GM12878 (cell line): ENCODE results near the gene LOXL3. TPM values are rescaled to one million over a fixed set of nuclear protein-coding genes. Genes with fewer than 3 reads are reported as not detected.

ENCODE experiments used
- ATAC-seq: fragments of 200-7000 bp; cut with Tn5 transposase; 3 replicates; pipeline ENCODE4 v1.9.1; 2020; ENCODE audit warnings: mild to moderate bottlenecking, moderate library complexity
- BruUV-seq: library from RNA; stranded (reverse); fragments of 400-500 nt; replicated peaks from 2 replicates; lab custom pipeline; 2021; lab: Mats Ljungman, UMichigan
- CTCF ChIA-PET: fragments of 300-600 bp; sonication (Branson Sonifier 250); formaldehyde crosslinking; extraction: SDS; loops from one replicate; lab custom pipeline; 2021; ENCODE audit warnings: inconsistent platforms; lab: Yijun Ruan, JAX
- POLR2A ChIA-PET: fragments of 350-600 bp; formaldehyde crosslinking; extraction: SDS; loops from one replicate; lab custom pipeline; 2021; ENCODE audit warnings: inconsistent platforms; lab: Charles Lee
- RAD21 ChIA-PET: fragments of 300-600 bp; sonication (Branson Sonifier 250); formaldehyde crosslinking; loops from one replicate; lab custom pipeline; 2023; ENCODE audit warnings: antibody characterized with exemption; ENCODE audit not compliant: unreplicated experiment; lab: Charles Lee
- SMC1A ChIA-PET: fragments of 300-600 bp; sonication (Branson Sonifier 250); formaldehyde crosslinking; loops from one replicate; lab custom pipeline; 2023; ENCODE audit not compliant: unreplicated experiment, uncharacterized antibody; lab: Charles Lee
- DNase-seq: peaks from one replicate; pipeline ENCODE4 v3.0.0-alpha.2; 2011; ENCODE audit warnings: low read depth, low spot score
- FAIRE-seq: peaks from 3 replicates; lab custom pipeline; 2011; peaks lifted over from hg19 to GRCh38; lab: Jason Lieb, UNC
- H2AFZ ChIP-seq: 2 replicates; pipeline ENCODE4 v1.6.0; 2011; ENCODE audit warnings: low read depth, low read length, control low read depth; ENCODE audit not compliant: control insufficient read depth
- H3K27ac ChIP-seq: 2 replicates; pipeline ENCODE4 v1.5.1; 2011; ENCODE audit warnings: control low read depth; ENCODE audit not compliant: control insufficient read depth, insufficient read depth
- H3K27me3 ChIP-seq, 2 experiments: replicated peaks in 1 of 2; 2 replicates each; pipeline versions ENCODE4 v1.6.0 to v1.6.1; 2011; ENCODE audit warnings: low read length in 1 of 2; ENCODE audit not compliant: control insufficient read depth in 2 of 2, insufficient read depth in 2 of 2
- H3K36me3 ChIP-seq, 2 experiments: 2 replicates each; pipeline ENCODE4 v1.5.1; 2011; ENCODE audit warnings: low read length in 1 of 2; ENCODE audit not compliant: control insufficient read depth in 2 of 2, insufficient read depth in 2 of 2
- H3K4me1 ChIP-seq: 2 replicates; pipeline ENCODE4 v1.6.1; 2011; ENCODE audit warnings: mild to moderate bottlenecking, low read length, moderate library complexity, mixed read lengths; ENCODE audit not compliant: control insufficient read depth, insufficient read depth
- H3K4me2 ChIP-seq: 2 replicates; pipeline ENCODE4 v1.6.0; 2011; ENCODE audit warnings: control low read depth; ENCODE audit not compliant: control insufficient read depth, insufficient read depth
- H3K4me3 ChIP-seq: fragments of 200-600 bp; sonication (generic); 2 replicates; pipeline ENCODE4 v1.5.1; 2016
- H3K79me2 ChIP-seq: 2 replicates; pipeline ENCODE4 v1.6.0; 2011; ENCODE audit warnings: low read length; ENCODE audit not compliant: control insufficient read depth, insufficient read depth
- H3K9ac ChIP-seq: 2 replicates; pipeline ENCODE4 v1.8.0; 2011; ENCODE audit warnings: low read length, control low read depth, mixed read lengths; ENCODE audit not compliant: control insufficient read depth, insufficient read depth
- H3K9me3 ChIP-seq: replicated peaks from 3 replicates; pipeline ENCODE4 v1.5.1; 2011; ENCODE audit warnings: mild to moderate bottlenecking, low read length; ENCODE audit not compliant: control insufficient read depth, insufficient read depth
- H4K20me1 ChIP-seq: 2 replicates; pipeline ENCODE4 v1.6.0; 2011; ENCODE audit not compliant: control insufficient read depth, insufficient read depth
- CHD4 ChIP-seq: fragments of 200-600 bp; sonication (generic); IDR thresholded peaks from 2 replicates; pipeline ENCODE4 v1.6.1; 2016; ENCODE audit warnings: mild to moderate bottlenecking
- RAD51 ChIP-seq: fragments of 450-650 bp; IDR thresholded peaks from 2 replicates; pipeline ENCODE4 v1.6.1; 2016; ENCODE audit warnings: moderate library complexity, mild to moderate bottlenecking, inconsistent platforms
- WGBS: methylation state at CpG from one replicate; pipeline ENCODE4 v1.1.6; 2016; ENCODE audit warnings: low lambda C conversion rate; ENCODE audit not compliant: insufficient replicate concordance, insufficient coverage; ENCODE audit errors: missing lambda C conversion rate; 5-methylcytosine and 5-hydroxymethylcytosine counted together
- in situ Hi-C: fragments of 300-500 bp; cut with MboI; formaldehyde crosslinking; loops from 9 replicates; pipeline ENCODE4 v1.14.3; 2018; ENCODE audit warnings: mixed read lengths
- intact Hi-C: fragments of 100-400 bp; cut with micrococcal nuclease; formaldehyde crosslinking; loops from one replicate; pipeline ENCODE4 v1.14.2; 2022; ENCODE audit not compliant: unreplicated experiment
- polyA plus RNA-seq, 11 experiments: library from polyadenylated mRNA; depleted of rRNA in 4 of 11; unstranded in 6 of 11; stranded (reverse) in 5 of 11; fragments of >200 nt; fragmentation: Nextera tagmentation in 4 of 11; fragmentation: Illumina TruSeq in 1 of 11; extraction: Ambion mirVana in 4 of 11; extraction: Trizol in 1 of 11; gene quantifications; 1 replicate in 1 of 11; 2 replicates in 10 of 11; pipeline versions ENCODE4 v1.2.1 to v1.2.3, GENCODE V29; 2011 to 2016; ENCODE audit warnings: inconsistent platforms in 2 of 11, missing spikeins in 2 of 11, low read depth in 1 of 11
- total RNA-seq, 4 experiments: library from RNA; depleted of rRNA in 3 of 4; stranded (reverse); fragments of >200 nt in 3 of 4; fragmentation: Illumina TruSeq in 1 of 4; extraction: Trizol in 1 of 4; gene quantifications; 2 replicates each; pipeline versions ENCODE4 v1.2.1 to v1.2.3, GENCODE V29; 2013 to 2021
- TF ChIP-seq, protein P1 (sequence below): fragments of 450-650 bp; IDR thresholded peaks from 2 replicates; pipeline ENCODE4 v1.6.1; 2016; ENCODE audit warnings: mild to moderate bottlenecking
- TF ChIP-seq, protein P2 (sequence below): IDR thresholded peaks from 2 replicates; pipeline ENCODE4 v1.6.1; 2011; ENCODE audit warnings: borderline replicate concordance, low read depth, mild to moderate bottlenecking, moderate library complexity, mixed read lengths, low read length; ENCODE audit not compliant: insufficient read depth; ENCODE audit errors: extremely low read length

LOXL3 gene
- total and polyA plus RNA-seq, 10 of the 15 experiments (the other 5 are each of a cell fraction or from before 2014, with no cell fraction given), result 6.2 to 40.9 (median 23.3) TPM

DNA sequence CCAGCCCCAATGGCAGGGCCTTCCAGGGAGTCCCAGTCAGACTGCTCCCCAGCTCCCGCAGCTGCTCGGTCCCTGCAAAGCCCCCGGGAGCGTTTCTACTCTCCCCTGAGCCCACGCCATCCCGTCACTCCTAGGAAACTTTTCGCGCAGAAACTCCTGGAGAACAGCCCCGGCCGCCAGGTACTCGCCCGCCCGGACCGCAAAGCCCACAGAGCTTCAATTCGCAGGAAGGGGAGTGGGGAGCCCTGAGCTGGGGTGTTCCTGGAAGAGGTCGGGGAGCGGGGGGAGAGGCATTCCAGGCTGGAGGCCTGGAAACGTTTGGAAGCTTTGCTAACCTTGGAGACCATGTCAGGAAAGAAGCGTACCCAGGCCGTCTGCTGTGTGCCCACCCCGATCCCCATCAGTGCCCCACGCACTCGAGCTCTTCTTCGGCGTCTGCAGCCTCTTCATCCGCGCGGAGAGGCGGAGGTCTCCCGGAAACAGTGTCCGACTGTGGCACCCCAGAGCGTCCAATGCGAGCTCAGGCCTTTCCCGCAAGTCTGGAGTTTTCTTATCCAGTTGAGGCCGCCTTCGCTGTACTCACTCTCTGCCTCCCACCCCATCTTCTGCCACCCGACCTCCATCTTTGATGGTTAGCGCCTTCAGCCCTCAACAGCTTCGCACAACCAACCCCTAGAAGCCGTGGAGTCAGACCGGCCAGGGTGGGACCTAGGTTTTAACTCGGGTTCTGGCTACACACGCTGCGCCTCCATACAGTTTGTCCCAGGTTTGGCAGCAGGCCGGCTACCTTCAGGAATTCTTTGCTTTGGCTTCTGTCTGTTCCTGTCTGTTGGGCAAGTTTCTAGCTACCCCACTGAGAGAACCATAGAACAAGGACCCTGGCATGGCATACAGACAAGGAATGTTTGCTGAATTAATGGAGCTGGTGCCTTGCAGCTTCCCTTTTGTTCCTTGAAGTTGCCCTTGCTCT lies 50.0 kb downstream of the LOXL3 start:
- Histone ChIP-seq H3K9ac (peak overlapping the region; percentile 14; the same call in 1 of the 2 replicates), H3K4me1 (peaks cover 30% of the 10 kb centered on the region), H2AFZ (peak overlapping the region; percentile 85), H4K20me1 (no peaks in the 10 kb centered on the region), H3K9me3 (no peaks in the 10 kb centered on the region), H3K79me2 (peaks cover 12% of the 10 kb centered on the region), H3K36me3 (peaks cover 0 to 7% of the 10 kb centered on the region in 2 experiments; a peak in 1 of 4 replicates), H3K27me3 (peaks cover 9 to 17% of the 10 kb centered on the region in 2 experiments; a peak in 3 of 4 replicates), H3K27ac (no peak overlapping the region), H3K4me3 (peak overlapping the region; percentile 73), H3K4me2 (peak overlapping the region; percentile 93)
- FAIRE-seq (no peak), ATAC-seq (no peak), DNase-seq (no peak)
- ChIA-PET SMC1A (interaction anchor here (1.2 to 7.0 kb wide), 12 partner anchors 15 to 89 kb away, joined by 3 to 71 read pairs (median 6); partner anchors contain the start of genes CCDC142, DQX1 and TTC31), POLR2A (interaction anchor here (0.9 to 2.2 kb wide), 13 partner anchors 13 to 84 kb away, joined by 3 to 10 read pairs (median 5); partner anchors contain the start of genes AUP1, CCDC142, DQX1 and INO80B), CTCF (interaction anchor here (0.7 to 13.9 kb wide), 16 partner anchors 9 to 332 kb away, joined by 3 to 231 read pairs (median 5); partner anchors contain the start of genes AUP1, CCDC142, DQX1 and HTRA2), RAD21 (interaction anchor here (0.7 to 3.3 kb wide), 8 partner anchors 26 to 87 kb away, joined by 3 to 21 read pairs (median 3); partner anchors contain the start of genes AUP1 and HTRA2)
- intact Hi-C loops, result loop anchor here (2.0 kb wide), 1 partner anchor 21 kb away; the partner anchor contains the start of genes CCDC142 and TTC31
- TF ChIP-seq CHD4 (no peak), RAD51 (peak; percentile 36; the same call in 1 of the 2 replicates)
- TF ChIP-seq, protein P1, sequence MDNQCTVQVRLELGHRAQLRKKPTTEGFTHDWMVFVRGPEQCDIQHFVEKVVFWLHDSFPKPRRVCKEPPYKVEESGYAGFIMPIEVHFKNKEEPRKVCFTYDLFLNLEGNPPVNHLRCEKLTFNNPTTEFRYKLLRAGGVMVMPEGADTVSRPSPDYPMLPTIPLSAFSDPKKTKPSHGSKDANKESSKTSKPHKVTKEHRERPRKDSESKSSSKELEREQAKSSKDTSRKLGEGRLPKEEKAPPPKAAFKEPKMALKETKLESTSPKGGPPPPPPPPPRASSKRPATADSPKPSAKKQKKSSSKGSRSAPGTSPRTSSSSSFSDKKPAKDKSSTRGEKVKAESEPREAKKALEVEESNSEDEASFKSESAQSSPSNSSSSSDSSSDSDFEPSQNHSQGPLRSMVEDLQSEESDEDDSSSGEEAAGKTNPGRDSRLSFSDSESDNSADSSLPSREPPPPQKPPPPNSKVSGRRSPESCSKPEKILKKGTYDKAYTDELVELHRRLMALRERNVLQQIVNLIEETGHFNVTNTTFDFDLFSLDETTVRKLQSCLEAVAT, result peak; percentile 41; the same call in 1 of the 2 replicates
- TF ChIP-seq, protein P2, sequence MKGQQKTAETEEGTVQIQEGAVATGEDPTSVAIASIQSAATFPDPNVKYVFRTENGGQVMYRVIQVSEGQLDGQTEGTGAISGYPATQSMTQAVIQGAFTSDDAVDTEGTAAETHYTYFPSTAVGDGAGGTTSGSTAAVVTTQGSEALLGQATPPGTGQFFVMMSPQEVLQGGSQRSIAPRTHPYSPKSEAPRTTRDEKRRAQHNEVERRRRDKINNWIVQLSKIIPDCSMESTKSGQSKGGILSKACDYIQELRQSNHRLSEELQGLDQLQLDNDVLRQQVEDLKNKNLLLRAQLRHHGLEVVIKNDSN, result peak; percentile 22
- in situ Hi-C loops, result no loop called here
- no TSS peak for BruUV-seq
- WGBS, result 68% methylated on average over 45 of the region's 45 CpGs
